Duodenal mucosa (tissue), 2 donors: Measurements from ENCODE around the gene MNAT1.
"Not testable (repeated sequence)": the region's sequence is repeated elsewhere in the genome, so short reads cannot be mapped to it uniquely, and the experiment has no call there.

Experiments used
- H3K27ac ChIP-seq: one replicate; pipeline ENCODE4 v1.7.0; 2013; ENCODE audit warnings: low read depth, low read length
- H3K27me3 ChIP-seq, 2 donors: one replicate each; pipeline ENCODE4 v1.7.0; 2013; ENCODE audit warnings: low read length in 2 of 2, control low read depth in 1 of 2; ENCODE audit not compliant: insufficient read depth in 2 of 2, control insufficient read depth in 1 of 2
- H3K36me3 ChIP-seq, 2 donors: one replicate each; pipeline ENCODE4 v1.7.0; 2013; ENCODE audit warnings: low read length in 2 of 2, control low read depth in 1 of 2; ENCODE audit not compliant: insufficient read depth in 2 of 2, control insufficient read depth in 1 of 2
- H3K4me1 ChIP-seq, 2 donors: one replicate each; pipeline ENCODE4 v1.7.0; 2013; ENCODE audit warnings: low read length in 2 of 2, control low read depth in 1 of 2; ENCODE audit not compliant: insufficient read depth in 2 of 2, control insufficient read depth in 1 of 2
- H3K4me3 ChIP-seq, 2 donors: one replicate each; pipeline ENCODE4 v1.7.0; 2013; ENCODE audit warnings: low read length in 2 of 2, low read depth in 1 of 2
- H3K9ac ChIP-seq, 2 donors: one replicate each; pipeline ENCODE4 v1.7.0; 2013; ENCODE audit warnings: low read length in 2 of 2, low read depth in 1 of 2
- H3K9me3 ChIP-seq, 2 donors: one replicate each; pipeline ENCODE4 v1.7.0; 2013; ENCODE audit warnings: low read length in 2 of 2, control low read depth in 1 of 2; ENCODE audit not compliant: control insufficient read depth in 1 of 2

Gene MNAT1

DNA sequence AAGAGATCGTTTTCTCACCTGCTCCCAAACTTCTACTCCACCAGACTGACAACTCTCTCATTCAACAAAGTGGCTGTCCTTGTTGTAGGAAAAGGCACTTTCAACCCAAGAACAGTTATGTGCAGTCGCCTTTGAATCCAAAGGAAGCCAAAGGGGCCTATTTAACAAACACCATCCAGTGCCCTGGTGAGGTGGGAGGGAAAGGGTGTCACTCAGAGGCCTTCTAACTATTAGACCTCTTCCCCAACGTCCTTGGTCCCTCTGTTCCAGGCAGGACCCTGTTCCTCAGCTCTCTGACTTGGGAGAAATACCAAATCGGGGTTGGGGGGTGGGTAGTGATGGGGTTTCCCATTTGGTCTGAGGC lies 13.6 kb upstream of the MNAT1 start:
- Histone ChIP-seq H3K27me3 (peaks cover 35 to 41% of the 10 kb centered on the region in 2 donors), H3K4me1 (peaks cover 0 to 25% of the 10 kb centered on the region in 2 donors), H3K9ac (no peak overlapping the region), H3K9me3 (no peaks in the 10 kb centered on the region), H3K27ac (no peak overlapping the region), H3K36me3 (no peaks in the 10 kb centered on the region), H3K4me3 (no peak overlapping the region)

DNA sequence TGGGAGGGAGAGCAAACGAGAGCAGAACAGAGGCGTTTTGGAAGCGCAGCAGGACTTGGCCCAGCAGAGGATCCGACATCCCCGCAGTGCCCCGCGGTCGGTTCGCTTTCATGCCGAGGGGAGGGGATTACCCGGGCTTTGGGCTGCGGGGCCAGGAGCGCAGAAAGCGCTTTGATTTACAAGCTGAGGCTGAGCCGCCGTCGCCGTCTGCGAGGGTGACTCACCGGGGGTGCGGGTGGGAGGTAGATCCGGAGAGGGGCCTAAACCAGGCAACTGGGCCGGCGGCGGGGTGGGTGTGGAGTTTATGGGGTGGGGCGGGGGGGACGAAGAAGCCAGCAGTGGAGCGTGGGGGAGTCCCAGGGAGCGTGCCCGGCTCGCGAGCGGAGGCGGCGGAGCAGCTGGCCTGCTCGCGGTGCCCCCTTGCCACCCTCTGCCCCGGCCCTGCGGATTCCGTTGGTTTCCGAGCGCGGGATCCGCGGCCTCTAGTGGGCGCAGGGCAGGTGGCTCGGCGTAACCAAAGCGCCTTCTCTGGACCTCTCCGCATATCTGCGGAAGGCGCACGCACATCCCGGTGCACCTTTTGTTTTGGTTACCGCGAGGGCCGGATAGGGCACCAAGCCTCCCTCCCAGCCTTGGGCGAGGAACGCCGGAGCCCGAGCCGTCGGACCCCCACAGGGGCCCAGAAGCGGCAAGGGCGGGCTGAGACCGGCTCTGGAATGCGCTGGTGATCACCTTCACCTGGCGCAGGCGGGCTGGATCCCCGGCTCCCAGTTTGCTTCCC lies 13.0 kb upstream of the MNAT1 start:
- Histone ChIP-seq H3K36me3 (no peaks in the 10 kb centered on the region), H3K4me1 (peaks cover 0 to 25% of the 10 kb centered on the region in 2 donors), H3K27ac (no peak overlapping the region), H3K4me3 (peak overlapping the region; percentile 84 to 88), H3K9ac (no peak overlapping the region), H3K9me3 (no peaks in the 10 kb centered on the region), H3K27me3 (peaks cover 35 to 41% of the 10 kb centered on the region in 2 donors)

DNA sequence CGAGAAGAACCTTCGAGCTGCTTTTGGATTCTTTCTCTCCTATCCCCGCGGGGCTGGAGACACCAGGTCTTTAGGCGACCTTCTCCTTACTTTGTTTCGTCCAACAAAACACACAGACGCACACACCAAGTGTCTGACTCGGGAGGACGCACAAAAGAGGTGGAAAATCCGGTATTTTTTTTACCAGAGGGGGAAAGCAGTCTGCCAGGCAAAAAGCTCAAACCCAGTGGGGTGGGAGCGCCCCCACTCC lies 12.5 kb upstream of the MNAT1 start:
- Histone ChIP-seq H3K36me3 (no peaks in the 10 kb centered on the region), H3K27ac (no peak overlapping the region), H3K27me3 (peaks cover 35 to 45% of the 10 kb centered on the region in 2 donors), H3K4me3 (peak overlapping the region; percentile 84 to 88), H3K4me1 (peaks cover 0 to 25% of the 10 kb centered on the region in 2 donors), H3K9ac (no peak overlapping the region), H3K9me3 (no peaks in the 10 kb centered on the region)

- Histone ChIP-seq H3K27ac (no peak overlapping the region), H3K9ac (peak overlapping the region in 1 of 2 donors; percentile 2), H3K4me1 (peaks cover 0 to 25% of the 10 kb centered on the region in 2 donors), H3K27me3 (peaks cover 40 to 50% of the 10 kb centered on the region in 2 donors), H3K9me3 (no peaks in the 10 kb centered on the region), H3K4me3 (peak overlapping the region; percentile 84 to 88), H3K36me3 (no peaks in the 10 kb centered on the region)
Measured at GRCh38 chr14:60722357-60723115, 12.0 kb upstream of the MNAT1 start.

- Histone ChIP-seq H3K27me3 (peaks cover 42 to 51% of the 10 kb centered on the region in 2 donors), H3K4me3 (peak overlapping the region; percentile 84 to 88), H3K36me3 (no peaks in the 10 kb centered on the region), H3K9ac (peak overlapping the region in 1 of 2 donors; percentile 33), H3K27ac (no peak overlapping the region), H3K9me3 (no peaks in the 10 kb centered on the region), H3K4me1 (peaks cover 0 to 25% of the 10 kb centered on the region in 2 donors)
Measured at GRCh38 chr14:60723116-60723906, 11.2 kb upstream of the MNAT1 start.

DNA sequence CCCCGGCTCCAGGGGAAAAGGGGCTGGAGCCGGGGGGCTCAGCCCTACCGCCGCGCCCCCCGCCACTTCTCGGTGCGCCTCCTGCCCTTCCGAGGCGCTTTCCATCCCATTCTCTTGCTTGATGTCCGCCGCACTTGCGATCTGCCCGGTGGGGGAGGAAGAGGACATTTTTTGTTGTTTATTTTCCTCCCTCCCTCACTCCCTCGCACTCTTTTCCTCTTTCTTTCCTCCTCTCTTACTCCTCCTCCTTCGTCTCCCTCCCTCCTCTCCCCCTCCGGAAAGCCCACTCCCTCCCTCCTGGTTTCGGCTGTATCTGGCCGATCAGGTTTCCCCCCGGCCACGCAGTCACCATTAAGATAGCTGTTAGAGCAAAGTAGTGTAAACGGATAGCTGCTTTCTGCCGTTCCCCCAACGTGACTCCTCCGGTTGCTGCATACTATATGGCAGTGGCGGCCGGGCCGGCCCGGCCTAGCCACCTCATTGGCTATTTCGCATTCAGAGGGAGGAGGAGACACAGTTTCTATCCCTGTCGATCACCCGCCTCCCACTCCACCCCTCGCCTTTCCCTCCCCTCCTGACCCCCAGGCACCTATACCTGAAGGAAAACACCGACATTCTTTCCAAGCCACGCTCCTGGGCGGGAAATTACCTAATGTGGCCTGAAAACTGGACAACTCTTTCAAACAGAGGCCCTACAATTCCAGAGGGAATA lies 10.5 kb upstream of the MNAT1 start, which contains the start of gene SIX4:
Gene SIX4 (minus strand): TSS at position 445 of the 712 bp plus-strand sequence. CDS start 277 bp downstream, at position 168.
- H3K9ac ChIP-seq: peak within 1 kb of the TSS in 1 of 2 donors; percentile 33
- peak within 1 kb of the TSS; percentile 84 to 88 for H3K4me3 ChIP-seq
- peaks cover 0 to 25% of the 10 kb centered on the region in 2 donors for H3K4me1 ChIP-seq
- H3K36me3 ChIP-seq: no peaks in the 10 kb centered on the region
- peaks cover 42 to 54% of the 10 kb centered on the region in 2 donors for H3K27me3 ChIP-seq
- no peaks in the 10 kb centered on the region for H3K9me3 ChIP-seq
- no peak within 1 kb of the TSS for H3K27ac ChIP-seq

DNA sequence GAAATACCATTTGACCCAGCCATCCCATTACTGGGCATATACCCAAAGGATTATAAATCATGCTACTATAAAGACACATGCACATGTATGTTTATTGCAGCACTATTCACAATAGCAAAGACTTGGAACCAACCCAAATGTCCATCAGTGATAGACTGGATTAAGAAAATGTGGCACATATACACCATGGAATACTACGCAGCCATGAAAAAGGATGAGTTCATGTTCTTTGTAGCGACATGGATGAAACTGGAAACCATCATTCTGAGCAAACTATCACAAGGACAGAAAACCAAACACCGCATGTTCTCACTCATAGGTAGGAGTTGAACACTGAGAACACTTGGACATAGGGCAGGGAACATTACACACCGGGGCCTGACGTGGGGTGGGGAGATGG lies 3.3 kb upstream of the MNAT1 start:
- not testable (repeated sequence) for H3K27ac ChIP-seq, H3K9ac ChIP-seq, H3K36me3 ChIP-seq, H3K4me3 ChIP-seq, H3K9me3 ChIP-seq
- H3K4me1 ChIP-seq: peaks cover 10 to 15% of the 10 kb centered on the region in 2 donors
- H3K27me3 ChIP-seq: peaks cover 13 to 21% of the 10 kb centered on the region in 2 donors

DNA sequence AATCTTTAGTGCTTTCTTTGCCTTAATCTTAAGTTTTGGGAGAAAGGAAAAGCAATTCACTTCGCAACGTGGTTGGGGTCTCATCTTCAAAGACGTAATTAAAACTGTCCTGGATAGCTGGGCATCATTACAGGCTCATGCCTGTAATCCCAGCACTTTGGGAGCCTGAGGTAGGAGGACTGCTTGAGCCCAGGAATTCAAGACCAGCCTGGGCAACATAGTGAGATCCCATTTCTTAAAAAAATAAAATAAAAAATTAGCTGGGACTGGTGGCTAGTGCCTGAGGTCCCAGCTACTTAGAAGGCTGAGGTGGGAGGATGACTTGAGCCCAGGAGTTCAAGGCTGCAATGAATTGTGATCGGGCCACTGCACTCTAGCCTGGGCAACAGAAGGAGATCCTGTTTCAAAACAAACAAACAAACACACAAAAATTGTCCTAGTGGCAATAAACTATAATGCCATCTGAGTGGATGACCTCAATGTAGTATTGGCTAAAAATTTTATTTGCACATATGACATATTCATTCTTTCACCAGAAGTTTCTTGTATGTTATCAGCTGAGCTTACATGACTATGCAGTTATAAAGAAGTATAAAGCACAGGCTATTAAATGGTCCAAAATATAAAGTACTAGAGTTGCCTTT lies 1.6 kb upstream of the MNAT1 start:
- Histone ChIP-seq H3K9me3 (no peaks in the 10 kb centered on the region), H3K36me3 (no peaks in the 10 kb centered on the region), H3K4me3 (no peak overlapping the region), H3K9ac (no peak overlapping the region), H3K27ac (no peak overlapping the region), H3K4me1 (peaks cover 10 to 18% of the 10 kb centered on the region in 2 donors), H3K27me3 (peaks cover 2 to 14% of the 10 kb centered on the region in 2 donors)

GRCh38 chr14:60735416-60735815 lies 855 bp downstream of the MNAT1 start:
- H3K27me3 ChIP-seq: peaks cover 0 to 9% of the 10 kb centered on the region in 2 donors

More at GRCh38 chr14:60735416-60735815, 855 bp downstream of the MNAT1 start:
- Histone ChIP-seq H3K36me3 (no peaks in the 10 kb centered on the region), H3K27ac (no peak overlapping the region), H3K4me3 (peak overlapping the region; percentile 89 to 93), H3K4me1 (peaks cover 10 to 18% of the 10 kb centered on the region in 2 donors), H3K9ac (peak overlapping the region; percentile 76 to 95), H3K9me3 (no peaks in the 10 kb centered on the region)
